Fibroblast of lung (primary cell): ENCODE results near the gene TRIB2. TPM values are rescaled to one million over a fixed set of nuclear protein-coding genes. Genes with fewer than 3 reads are reported as not detected.

Experiments used
- DNase-seq, 2 donors: peaks; one replicate each; pipeline versions ENCODE4 v3.0.0 to v3.0.0-alpha.2; 2010; ENCODE audit warnings: low read depth in 2 of 2
- H2AFZ ChIP-seq: 2 replicates; pipeline ENCODE4 v1.5.1; 2012; ENCODE audit warnings: low read length, control low read depth, inconsistent platforms
- H3K27ac ChIP-seq: 2 replicates; pipeline ENCODE4 v1.5.1; 2011; ENCODE audit warnings: low read length, control low read depth; ENCODE audit not compliant: insufficient read depth
- H3K27me3 ChIP-seq: 2 replicates; pipeline ENCODE4 v1.5.1; 2011; ENCODE audit warnings: mild to moderate bottlenecking, low read length; ENCODE audit not compliant: control insufficient read depth, insufficient read depth
- H3K36me3 ChIP-seq: 2 replicates; pipeline ENCODE4 v1.5.1; 2011; ENCODE audit warnings: low read length; ENCODE audit not compliant: control insufficient read depth, insufficient read depth
- H3K4me1 ChIP-seq: 2 replicates; pipeline ENCODE4 v1.5.1; 2011; ENCODE audit warnings: low read length; ENCODE audit not compliant: control insufficient read depth, insufficient read depth; ENCODE audit errors: extremely low read depth
- H3K4me2 ChIP-seq: 2 replicates; pipeline ENCODE4 v1.5.1; 2011; ENCODE audit warnings: low read length, control low read depth; ENCODE audit not compliant: insufficient read depth; ENCODE audit errors: extremely low read depth
- H3K4me3 ChIP-seq, 4 experiments: fragments of 200-600 bp in 1 of 4; sonication (generic) in 1 of 4; replicated peaks in 1 of 4; 2 replicates each; pipeline ENCODE4 v1.5.1; 2011 to 2016; ENCODE audit warnings: low read length in 4 of 4, low read depth in 3 of 4, mild to moderate bottlenecking in 3 of 4, control low read depth in 2 of 4, inconsistent platforms in 1 of 4, mixed read lengths in 1 of 4; ENCODE audit not compliant: insufficient read depth in 1 of 4; ENCODE audit errors: control extremely low read depth in 1 of 4
- H3K79me2 ChIP-seq: 2 replicates; pipeline ENCODE4 v1.5.1; 2012; ENCODE audit warnings: mild to moderate bottlenecking, low read length, inconsistent platforms; ENCODE audit not compliant: control insufficient read depth, insufficient read depth
- H3K9ac ChIP-seq: 2 replicates; pipeline ENCODE4 v1.5.1; 2011; ENCODE audit warnings: mild to moderate bottlenecking, low read length, control low read depth; ENCODE audit not compliant: insufficient read depth
- H3K9me3 ChIP-seq: 2 replicates; pipeline ENCODE4 v1.5.1; 2012; ENCODE audit warnings: low read depth, low read length; ENCODE audit not compliant: control insufficient read depth, insufficient read depth
- H4K20me1 ChIP-seq: 2 replicates; pipeline ENCODE4 v1.5.1; 2011; ENCODE audit warnings: low read length; ENCODE audit not compliant: control insufficient read depth, insufficient read depth; ENCODE audit errors: extremely low read depth
- EZH2 ChIP-seq: IDR thresholded peaks from 2 replicates; pipeline ENCODE4 v1.5.1; 2012; ENCODE audit warnings: low read length, control low read depth, mild to moderate bottlenecking; ENCODE audit errors: missing control alignments
- polyA plus RNA-seq, 2 donors: library from polyadenylated mRNA; depleted of rRNA in 1 of 2; stranded (reverse) in 1 of 2; unstranded in 1 of 2; fragments of >200 nt; gene quantifications; 2 replicates each; pipeline ENCODE4 v1.2.1, GENCODE V29; 2011 to 2012; ENCODE audit warnings: missing spikeins in 1 of 2
- total RNA-seq: library from RNA; depleted of rRNA; stranded (reverse); fragments of >200 nt; gene quantifications from 2 replicates; pipeline ENCODE4 v1.2.1, GENCODE V29; 2014
- TF ChIP-seq, protein P1 (sequence below), 2 donors: IDR thresholded peaks in 1 of 2; conservative IDR thresholded peaks in 1 of 2; 1 replicate in 1 of 2; 2 replicates in 1 of 2; pipeline ENCODE4 v1.5.1; 2011 to 2012; ENCODE audit warnings: low read length in 2 of 2, control low read depth in 1 of 2, inconsistent platforms in 1 of 2, low read depth in 1 of 2, mild to moderate bottlenecking in 1 of 2

The TRIB2 gene
- total and polyA plus RNA-seq, 2 donors (not counting 1 experiment from before 2014, with no cell fraction given), result 26.1 to 31.0 TPM

DNA sequence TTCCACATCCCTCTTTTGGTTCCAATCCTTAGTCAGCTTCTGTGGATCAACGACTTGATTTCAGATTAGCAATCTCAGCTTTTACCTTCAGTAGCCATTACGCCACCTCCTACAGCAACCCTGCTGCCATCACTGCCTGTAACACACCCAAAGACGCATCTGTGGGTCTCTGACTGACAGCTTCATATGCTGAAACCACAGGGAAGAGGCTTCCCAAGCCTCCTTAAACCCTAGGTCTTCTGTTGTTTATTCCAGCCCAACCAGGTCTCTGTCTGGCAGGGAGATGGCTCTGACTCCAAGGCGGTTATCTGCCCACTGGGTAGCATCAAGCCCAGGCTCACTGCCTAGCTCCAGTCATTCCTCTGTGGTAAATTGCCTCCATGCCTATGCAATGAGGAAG lies 28.6 kb upstream of the TRIB2 start:
- Histone ChIP-seq H2AFZ (no peak overlapping the region), H3K4me2 (no peak overlapping the region), H3K9ac (no peak overlapping the region), H4K20me1 (no peaks in the 10 kb centered on the region), H3K9me3 (no peaks in the 10 kb centered on the region), H3K27me3 (no peaks in the 10 kb centered on the region), H3K4me1 (no peaks in the 10 kb centered on the region), H3K27ac (no peak overlapping the region), H3K79me2 (no peaks in the 10 kb centered on the region), H3K4me3 (no peak overlapping the region), H3K36me3 (no peaks in the 10 kb centered on the region)
- TF ChIP-seq, protein P1, sequence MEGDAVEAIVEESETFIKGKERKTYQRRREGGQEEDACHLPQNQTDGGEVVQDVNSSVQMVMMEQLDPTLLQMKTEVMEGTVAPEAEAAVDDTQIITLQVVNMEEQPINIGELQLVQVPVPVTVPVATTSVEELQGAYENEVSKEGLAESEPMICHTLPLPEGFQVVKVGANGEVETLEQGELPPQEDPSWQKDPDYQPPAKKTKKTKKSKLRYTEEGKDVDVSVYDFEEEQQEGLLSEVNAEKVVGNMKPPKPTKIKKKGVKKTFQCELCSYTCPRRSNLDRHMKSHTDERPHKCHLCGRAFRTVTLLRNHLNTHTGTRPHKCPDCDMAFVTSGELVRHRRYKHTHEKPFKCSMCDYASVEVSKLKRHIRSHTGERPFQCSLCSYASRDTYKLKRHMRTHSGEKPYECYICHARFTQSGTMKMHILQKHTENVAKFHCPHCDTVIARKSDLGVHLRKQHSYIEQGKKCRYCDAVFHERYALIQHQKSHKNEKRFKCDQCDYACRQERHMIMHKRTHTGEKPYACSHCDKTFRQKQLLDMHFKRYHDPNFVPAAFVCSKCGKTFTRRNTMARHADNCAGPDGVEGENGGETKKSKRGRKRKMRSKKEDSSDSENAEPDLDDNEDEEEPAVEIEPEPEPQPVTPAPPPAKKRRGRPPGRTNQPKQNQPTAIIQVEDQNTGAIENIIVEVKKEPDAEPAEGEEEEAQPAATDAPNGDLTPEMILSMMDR (conservative IDR thresholded peaks at IDR 0.05 in 1 of 2, IDR thresholded peaks at IDR 0.05 in 1 of 2; ENCODE audit: low read depth in 1 of 2, low read length in 2 of 2), result no peak
- TF ChIP-seq EZH2, result no peak
- DNase-seq, result peak in 1 of 2 donors; percentile 35

DNA sequence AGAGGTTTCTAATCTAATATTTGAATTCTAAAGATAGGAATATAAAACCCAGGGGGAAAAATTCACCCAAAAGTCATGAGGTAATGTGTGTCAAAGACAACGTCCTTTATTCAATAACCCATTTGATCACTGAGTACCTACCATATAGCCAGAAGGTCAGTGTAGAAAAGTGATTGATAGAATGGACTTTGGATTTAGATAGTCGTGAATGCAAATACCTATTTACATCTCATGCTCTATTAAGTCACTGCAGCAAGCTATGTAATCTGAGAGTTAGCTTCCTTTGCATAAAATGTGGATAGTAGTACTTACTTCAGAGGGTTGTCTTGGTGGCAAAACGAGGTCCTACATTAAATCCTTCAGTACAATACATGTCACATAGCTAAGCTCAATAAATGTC lies 27.8 kb upstream of the TRIB2 start:
- Histone ChIP-seq H2AFZ (no peak overlapping the region), H3K79me2 (no peaks in the 10 kb centered on the region), H3K9ac (no peak overlapping the region), H4K20me1 (no peaks in the 10 kb centered on the region), H3K27me3 (no peaks in the 10 kb centered on the region), H3K4me1 (no peaks in the 10 kb centered on the region), H3K4me2 (no peak overlapping the region), H3K27ac (no peak overlapping the region), H3K36me3 (no peaks in the 10 kb centered on the region), H3K4me3 (no peak overlapping the region), H3K9me3 (no peaks in the 10 kb centered on the region)
- no peak for DNase-seq
- no peak for TF ChIP-seq EZH2
- TF ChIP-seq, protein P1 (conservative IDR thresholded peaks at IDR 0.05 in 1 of 2, IDR thresholded peaks at IDR 0.05 in 1 of 2; ENCODE audit: low read depth in 1 of 2, low read length in 2 of 2), result no peak

DNA sequence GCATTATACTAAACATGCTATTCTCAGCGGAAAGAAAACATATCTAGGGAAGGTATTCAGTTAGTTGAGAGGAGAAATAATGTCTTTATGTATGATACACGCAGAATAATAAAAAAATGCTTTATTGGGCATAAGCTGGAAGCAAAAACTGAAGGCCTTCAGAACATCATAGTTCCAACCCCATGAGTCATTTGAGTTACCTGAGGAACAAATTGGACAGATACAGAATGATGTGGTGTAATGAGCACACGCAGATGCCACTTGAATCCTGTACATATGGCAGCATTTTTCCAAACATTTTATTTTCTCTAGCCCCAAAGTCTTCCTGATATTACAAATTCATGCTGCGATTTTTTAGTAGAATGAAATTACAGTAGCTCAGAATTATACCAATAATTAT lies 23.2 kb upstream of the TRIB2 start:
- no peaks in the 10 kb centered on the region for H3K27me3 ChIP-seq
- no peaks in the 10 kb centered on the region for H3K36me3 ChIP-seq
- H3K4me1 ChIP-seq, result no peaks in the 10 kb centered on the region
- no peak overlapping the region for H3K9ac ChIP-seq
- no peaks in the 10 kb centered on the region for H3K9me3 ChIP-seq
- H4K20me1 ChIP-seq, result no peaks in the 10 kb centered on the region
- no peak overlapping the region for H3K27ac ChIP-seq
- TF ChIP-seq EZH2, result no peak
- TF ChIP-seq, protein P1 (conservative IDR thresholded peaks at IDR 0.05 in 1 of 2, IDR thresholded peaks at IDR 0.05 in 1 of 2; ENCODE audit: low read depth in 1 of 2, low read length in 2 of 2), result no peak
- H3K4me3 ChIP-seq, result no peak overlapping the region
- no peak overlapping the region for H3K4me2 ChIP-seq
- no peaks in the 10 kb centered on the region for H3K79me2 ChIP-seq
- H2AFZ ChIP-seq, result no peak overlapping the region
- no peak for DNase-seq
